Gastrocnemius medialis (tissue), 4 donors: ENCODE results near the gene EPN3. TPM values are rescaled to one million over a fixed set of nuclear protein-coding genes. Genes with fewer than 3 reads are reported as not detected.

Experiments
- ATAC-seq, 2 donors: fragments of 150-250 bp; one replicate each; pipeline ENCODE4 v1.9.1; 2016
- DNase-seq, 2 donors: peaks; one replicate each; pipeline ENCODE4 v3.0.0-alpha.2; 2019
- H3K27ac ChIP-seq, 4 donors: fragments of 200-600 bp; sonication (generic); 1 replicate in 1 of 4; 2 replicates in 3 of 4; pipeline ENCODE4 v1.5.1; 2016 to 2018; ENCODE audit warnings: mild to moderate bottlenecking in 2 of 4, moderate library complexity in 1 of 4
- H3K27me3 ChIP-seq, 3 donors: fragments of 200-600 bp; sonication (generic) in 2 of 3; 1 replicate in 1 of 3; 2 replicates in 2 of 3; pipeline versions ENCODE4 v1.5.1 to v1.6.0; 2016 to 2019; ENCODE audit warnings: mild to moderate bottlenecking in 1 of 3, moderate library complexity in 1 of 3
- H3K36me3 ChIP-seq, 2 donors: fragments of 200-600 bp; sonication (generic) in 1 of 2; one replicate each; pipeline ENCODE4 v1.5.1; 2017 to 2018
- H3K4me1 ChIP-seq, 2 donors: fragments of 200-600 bp; sonication (generic) in 1 of 2; one replicate each; pipeline ENCODE4 v1.5.1; 2016 to 2017; ENCODE audit warnings: mild to moderate bottlenecking in 2 of 2
- H3K4me3 ChIP-seq, 4 donors: fragments of 200-600 bp; sonication (generic) in 3 of 4; 1 replicate in 1 of 4; 2 replicates in 3 of 4; pipeline ENCODE4 v1.5.1; 2016 to 2019; ENCODE audit warnings: mild to moderate bottlenecking in 2 of 4
- H3K9me3 ChIP-seq, 3 donors: fragments of 200-600 bp; sonication (generic) in 2 of 3; 1 replicate in 1 of 3; 2 replicates in 2 of 3; pipeline ENCODE4 v1.5.1; 2016 to 2019
- POLR2A ChIP-seq, 2 donors: fragments of 450-650 bp; IDR thresholded peaks; one replicate each; pipeline ENCODE4 v1.6.1; 2017; ENCODE audit warnings: antibody characterized with exemption in 2 of 2, mild to moderate bottlenecking in 2 of 2, moderate library complexity in 2 of 2
- in situ Hi-C, 4 donors: fragments of 200-750 bp; cut with MboI; loops; one replicate each; pipeline versions ENCODE4 v1.15.0 to v1.8.0; 2017; ENCODE audit warnings: low sequenced_read_pairs in 4 of 4
- intact Hi-C: fragments of 100-400 bp; cut with DNase I; formaldehyde crosslinking; loops from one replicate; pipeline ENCODE4 v1.15.1; 2023; ENCODE audit warnings: low total_unique reads
- total RNA-seq, 4 donors: library from RNA; depleted of rRNA; stranded (reverse); fragments of >200 nt; gene quantifications; one replicate each; pipeline versions ENCODE4 v1.1.0 to v1.2.3, GENCODE V29; 2016
- TF ChIP-seq, protein P1 (sequence below), 5 experiments: fragments of 450-650 bp in 3 of 5; fragments of 200-600 bp in 2 of 5; sonication (generic) in 2 of 5; IDR thresholded peaks in 4 of 5; conservative IDR thresholded peaks in 1 of 5; 1 replicate in 4 of 5; 2 replicates in 1 of 5; pipeline ENCODE4 v1.5.1; 2016 to 2019; ENCODE audit warnings: antibody characterized with exemption in 5 of 5, mild to moderate bottlenecking in 3 of 5, moderate library complexity in 3 of 5

Gene EPN3
- total RNA-seq, 4 donors from 2014 or later, result not detected

DNA sequence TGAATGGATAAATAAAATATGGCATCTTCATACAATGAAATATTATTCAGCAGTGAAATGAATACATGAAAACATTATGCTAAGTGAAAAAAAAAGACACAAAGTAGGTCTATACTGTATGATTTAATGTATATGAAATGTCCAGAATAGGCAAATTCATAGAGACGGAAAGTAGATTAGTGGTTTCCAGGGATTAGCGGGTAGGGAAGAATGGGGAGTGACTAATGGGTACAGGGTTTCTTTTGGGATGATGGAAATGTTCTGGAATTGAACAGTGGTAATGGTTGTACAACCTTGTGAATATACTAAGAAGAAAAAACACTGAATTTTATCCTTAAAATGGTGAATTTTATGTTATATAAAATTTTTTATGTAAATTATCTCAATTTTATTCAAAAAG lies 32.8 kb upstream of the EPN3 start:
- no peak overlapping the region for H3K27ac ChIP-seq
- H3K4me1 ChIP-seq, result no peaks in the 10 kb centered on the region
- H3K9me3 ChIP-seq, result no peaks in the 10 kb centered on the region
- H3K27me3 ChIP-seq, result no peaks in the 10 kb centered on the region
- H3K4me3 ChIP-seq, result no peak overlapping the region
- no peak for DNase-seq
- H3K36me3 ChIP-seq, result no peaks in the 10 kb centered on the region
- TF ChIP-seq, protein P1, sequence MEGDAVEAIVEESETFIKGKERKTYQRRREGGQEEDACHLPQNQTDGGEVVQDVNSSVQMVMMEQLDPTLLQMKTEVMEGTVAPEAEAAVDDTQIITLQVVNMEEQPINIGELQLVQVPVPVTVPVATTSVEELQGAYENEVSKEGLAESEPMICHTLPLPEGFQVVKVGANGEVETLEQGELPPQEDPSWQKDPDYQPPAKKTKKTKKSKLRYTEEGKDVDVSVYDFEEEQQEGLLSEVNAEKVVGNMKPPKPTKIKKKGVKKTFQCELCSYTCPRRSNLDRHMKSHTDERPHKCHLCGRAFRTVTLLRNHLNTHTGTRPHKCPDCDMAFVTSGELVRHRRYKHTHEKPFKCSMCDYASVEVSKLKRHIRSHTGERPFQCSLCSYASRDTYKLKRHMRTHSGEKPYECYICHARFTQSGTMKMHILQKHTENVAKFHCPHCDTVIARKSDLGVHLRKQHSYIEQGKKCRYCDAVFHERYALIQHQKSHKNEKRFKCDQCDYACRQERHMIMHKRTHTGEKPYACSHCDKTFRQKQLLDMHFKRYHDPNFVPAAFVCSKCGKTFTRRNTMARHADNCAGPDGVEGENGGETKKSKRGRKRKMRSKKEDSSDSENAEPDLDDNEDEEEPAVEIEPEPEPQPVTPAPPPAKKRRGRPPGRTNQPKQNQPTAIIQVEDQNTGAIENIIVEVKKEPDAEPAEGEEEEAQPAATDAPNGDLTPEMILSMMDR (IDR thresholded peaks at IDR 0.05 in 4 of 5, conservative IDR thresholded peaks at IDR 0.05 in 1 of 5), result no peak
- no peak for ATAC-seq
- intact Hi-C loops (no loop called here), in situ Hi-C loops (loop anchor here in 1 of 4 donors (25.0 kb wide), 1 partner anchor 112 kb away; the partner anchor contains the start of gene LRRC59)

DNA sequence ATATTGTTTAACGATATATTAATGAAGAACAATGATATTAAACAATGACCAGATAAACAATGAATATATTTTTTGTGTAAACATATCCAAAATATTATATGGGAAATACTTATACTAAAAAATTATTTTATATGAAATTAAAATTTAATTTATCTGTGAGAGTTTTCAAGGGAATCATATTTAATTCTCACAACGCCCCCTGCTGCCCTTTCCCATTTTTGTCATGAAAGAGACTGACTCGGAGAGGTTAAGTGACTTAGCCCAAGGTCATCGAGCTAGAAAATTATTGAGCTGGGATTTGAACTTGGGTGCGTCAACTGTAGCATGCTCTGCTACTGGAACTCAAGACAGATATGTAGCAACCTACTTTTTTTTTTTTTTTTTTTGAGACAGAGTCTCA lies 31.5 kb upstream of the EPN3 start:
- H3K4me1 ChIP-seq, result no peaks in the 10 kb centered on the region
- no peak for TF ChIP-seq POLR2A (IDR thresholded peaks at IDR 0.05)
- TF ChIP-seq, protein P1 (IDR thresholded peaks at IDR 0.05 in 4 of 5, conservative IDR thresholded peaks at IDR 0.05 in 1 of 5), result no peak
- no peaks in the 10 kb centered on the region for H3K9me3 ChIP-seq
- in situ Hi-C loops, result no loop called here
- no peaks in the 10 kb centered on the region for H3K36me3 ChIP-seq
- intact Hi-C loops, result no loop called here
- H3K27ac ChIP-seq, result no peak overlapping the region
- no peak for DNase-seq
- no peaks in the 10 kb centered on the region for H3K27me3 ChIP-seq
- no peak overlapping the region for H3K4me3 ChIP-seq
- no peak for ATAC-seq

DNA sequence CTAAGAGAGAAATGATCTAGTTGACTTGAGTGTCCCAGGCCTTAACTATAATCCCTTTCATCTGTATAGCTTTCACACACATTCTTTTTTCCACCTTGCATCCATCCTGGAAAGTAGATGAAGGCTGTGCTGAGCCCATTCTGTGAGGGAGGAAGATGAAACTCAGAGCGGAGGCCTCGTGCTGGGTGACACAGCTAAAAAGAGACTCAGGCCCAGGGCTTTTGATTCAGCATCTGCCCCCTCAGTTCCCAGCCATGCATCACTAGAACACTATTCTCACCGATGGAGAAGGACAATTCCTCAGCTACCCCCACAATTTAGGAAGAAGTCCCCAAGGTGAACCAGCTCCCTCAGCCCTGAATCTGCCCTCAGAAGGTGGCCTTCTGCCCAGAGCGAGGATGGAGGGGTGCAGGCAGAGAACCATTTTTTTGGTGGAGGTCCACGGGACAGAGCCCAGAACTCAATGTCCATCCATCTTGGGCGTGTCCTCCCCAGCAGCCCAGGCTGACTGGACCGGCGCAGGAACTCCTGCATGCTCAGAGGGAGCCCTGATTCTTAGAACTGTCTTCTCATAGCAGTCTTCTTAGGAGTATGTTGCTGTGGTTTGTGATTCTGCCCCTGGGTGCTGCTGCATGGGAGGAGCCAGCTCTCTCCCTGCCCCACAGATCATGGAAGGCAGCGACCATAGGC lies 30.1 kb upstream of the EPN3 start:
- Histone ChIP-seq H3K36me3 (no peaks in the 10 kb centered on the region), H3K27ac (no peak overlapping the region), H3K9me3 (no peaks in the 10 kb centered on the region), H3K27me3 (no peaks in the 10 kb centered on the region), H3K4me1 (no peaks in the 10 kb centered on the region), H3K4me3 (no peak overlapping the region)
- ATAC-seq (no peak), DNase-seq (no peak)
- intact Hi-C loops, result no loop called here
- TF ChIP-seq POLR2A (IDR thresholded peaks at IDR 0.05), result no peak
- TF ChIP-seq, protein P1 (IDR thresholded peaks at IDR 0.05 in 4 of 5, conservative IDR thresholded peaks at IDR 0.05 in 1 of 5), result no peak
- in situ Hi-C loops, result no loop called here

DNA sequence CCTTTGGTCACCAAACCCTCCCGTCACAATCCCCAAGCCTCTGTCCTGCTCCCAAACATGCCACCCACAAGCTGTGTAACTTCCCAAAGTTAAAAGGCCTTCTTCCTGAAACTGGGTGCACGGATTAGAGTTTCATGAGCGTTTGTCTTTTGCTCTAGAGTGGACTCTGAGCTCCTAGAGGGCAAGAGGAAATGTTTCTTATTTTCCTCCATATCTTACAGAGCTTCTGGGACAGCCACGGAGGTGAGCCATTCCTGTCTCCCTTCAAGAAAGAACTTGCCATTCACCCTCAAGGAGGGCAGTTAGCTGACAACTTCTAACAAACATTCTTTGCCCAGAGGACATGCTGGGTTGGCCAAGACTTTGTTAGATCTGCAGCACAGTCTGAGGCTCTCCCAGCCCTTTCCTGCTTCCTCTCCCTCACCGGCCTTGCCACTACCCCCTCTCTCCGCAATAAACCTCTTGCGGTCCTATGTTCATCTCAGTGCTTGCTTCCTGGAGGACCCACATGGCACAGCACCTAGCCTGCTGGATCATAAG lies 26.9 kb upstream of the EPN3 start:
- DNase-seq (no peak), ATAC-seq (no peak)
- no peak overlapping the region for H3K27ac ChIP-seq
- H3K27me3 ChIP-seq, result no peaks in the 10 kb centered on the region
- no peaks in the 10 kb centered on the region for H3K9me3 ChIP-seq
- H3K4me3 ChIP-seq, result no peak overlapping the region
- peaks cover 0 to 3% of the 10 kb centered on the region in 2 donors for H3K4me1 ChIP-seq
- TF ChIP-seq, protein P1 (IDR thresholded peaks at IDR 0.05 in 4 of 5, conservative IDR thresholded peaks at IDR 0.05 in 1 of 5), result no peak
- TF ChIP-seq POLR2A (IDR thresholded peaks at IDR 0.05), result no peak
- H3K36me3 ChIP-seq, result no peaks in the 10 kb centered on the region
- intact Hi-C loops (no loop called here), in situ Hi-C loops (no loop called here)
